NAMALWA (cell line): ENCODE measurements around the gene AP5S1.
"Not testable (repeated sequence)": the region's sequence is repeated elsewhere in the genome, so short reads cannot be mapped to it uniquely, and the experiment has no call there.

Source experiments
- DNase-seq: peaks from one replicate; pipeline ENCODE4 v3.0.0-alpha.2; 2015; ENCODE audit warnings: low spot score

Gene AP5S1

DNA sequence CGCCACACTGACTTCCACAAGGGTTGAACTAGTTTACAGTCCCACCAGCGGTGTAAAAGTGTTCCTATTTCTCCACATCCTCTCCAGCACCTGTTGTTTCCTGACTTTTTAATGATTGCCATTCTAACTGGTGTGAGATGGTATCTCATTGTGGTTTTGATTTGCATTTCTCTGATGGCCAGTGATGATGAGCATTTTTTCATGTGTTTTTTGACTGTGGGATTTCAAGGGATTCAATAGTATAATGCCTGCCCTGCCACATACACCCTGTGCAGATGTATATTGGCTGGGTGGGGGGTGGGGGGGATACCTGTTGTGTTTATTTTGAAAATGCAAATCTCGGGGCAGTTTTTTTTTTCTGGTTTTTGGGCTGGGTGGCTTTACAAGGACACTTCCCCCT lies 26.2 kb upstream of the AP5S1 start:
- not testable (repeated sequence) for DNase-seq

DNA sequence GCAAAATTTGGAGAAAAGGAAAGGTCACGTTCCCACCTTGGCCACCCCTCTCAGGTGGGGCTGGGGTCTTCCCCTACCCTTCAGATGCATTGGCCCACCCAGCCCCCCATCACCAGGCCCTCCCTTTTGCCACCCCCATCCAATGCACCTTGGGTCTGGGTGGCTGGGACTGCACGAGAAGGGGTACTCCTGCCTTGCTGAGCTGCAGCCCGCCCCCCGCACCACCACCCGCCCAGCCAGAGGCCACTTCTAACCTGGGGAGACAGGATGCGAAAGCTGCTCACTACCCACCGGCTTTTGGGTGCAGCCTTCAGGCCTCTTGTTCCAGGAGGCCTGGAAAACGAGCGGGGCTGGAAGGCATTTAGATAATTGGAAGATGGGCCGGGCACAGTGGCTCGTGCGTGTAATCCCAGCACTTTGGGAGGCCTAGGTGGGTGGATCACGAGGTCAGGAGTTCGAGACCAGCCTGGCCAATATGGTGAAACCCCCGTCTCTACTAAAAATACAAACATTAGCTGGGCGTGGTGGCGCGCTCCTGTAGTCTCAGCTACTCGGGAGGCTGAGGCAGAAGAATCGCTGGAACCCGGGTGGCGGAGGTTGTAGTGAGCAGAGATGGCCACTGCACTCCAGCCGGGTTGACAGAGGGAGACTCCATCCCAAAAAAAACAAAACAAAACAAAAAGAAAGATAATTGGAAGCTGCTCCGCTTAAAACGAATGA lies 25.5 kb upstream of the AP5S1 start:
- no peak for DNase-seq

DNA sequence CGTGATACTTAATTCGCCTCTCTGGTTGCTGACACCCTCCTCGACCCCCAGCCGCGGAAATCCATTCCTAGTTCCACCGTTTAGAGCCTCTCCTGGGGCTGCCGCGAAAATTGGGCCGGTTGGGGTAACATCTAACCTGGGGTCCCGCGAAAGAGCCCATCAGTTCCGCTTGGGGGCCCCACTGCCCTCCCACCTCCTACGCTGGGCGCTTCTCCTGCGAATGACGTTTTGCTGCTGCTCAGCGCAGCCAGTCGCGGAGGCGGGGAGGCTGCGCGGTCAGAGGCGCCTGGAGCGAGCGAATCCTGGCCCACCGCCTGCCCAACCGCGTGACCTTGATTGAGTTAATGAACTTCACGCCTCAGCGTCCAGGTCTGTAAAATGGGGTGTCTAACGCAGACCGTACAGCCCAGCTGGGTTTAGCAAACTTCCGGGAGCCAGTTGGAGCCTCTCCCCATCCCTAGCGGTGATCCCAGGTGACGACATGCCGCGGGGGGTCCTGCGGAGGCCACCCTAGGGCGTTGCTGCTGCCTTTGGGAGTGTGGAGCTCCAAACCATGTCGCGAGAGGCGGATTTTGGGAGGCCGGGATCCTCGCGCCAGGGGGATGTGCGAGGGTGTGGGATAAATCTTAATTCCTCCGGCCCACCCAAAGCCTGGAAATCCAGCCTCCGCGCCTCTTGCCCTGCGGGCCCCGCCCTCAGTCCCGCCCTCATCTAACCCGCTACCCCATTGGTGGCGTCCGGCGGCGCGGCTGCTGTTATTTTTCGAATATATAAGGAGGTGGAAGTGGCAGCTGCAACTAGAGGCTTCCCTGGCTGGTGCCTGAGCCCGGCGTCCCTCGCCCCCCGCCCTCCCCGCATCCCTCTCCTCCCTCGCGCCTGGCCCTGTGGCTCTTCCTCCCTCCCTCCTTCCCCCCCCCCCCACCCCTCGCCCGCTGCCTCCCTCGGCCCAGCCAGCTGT lies 24.6 kb upstream of the AP5S1 start, which contains the start of gene CDC25B:
TSS of gene CDC25B (plus strand) at position 800 of the 958 bp plus-strand sequence. CDS start 222 bp downstream, outside the sequence.
- DNase-seq: peak; percentile 95

DNA sequence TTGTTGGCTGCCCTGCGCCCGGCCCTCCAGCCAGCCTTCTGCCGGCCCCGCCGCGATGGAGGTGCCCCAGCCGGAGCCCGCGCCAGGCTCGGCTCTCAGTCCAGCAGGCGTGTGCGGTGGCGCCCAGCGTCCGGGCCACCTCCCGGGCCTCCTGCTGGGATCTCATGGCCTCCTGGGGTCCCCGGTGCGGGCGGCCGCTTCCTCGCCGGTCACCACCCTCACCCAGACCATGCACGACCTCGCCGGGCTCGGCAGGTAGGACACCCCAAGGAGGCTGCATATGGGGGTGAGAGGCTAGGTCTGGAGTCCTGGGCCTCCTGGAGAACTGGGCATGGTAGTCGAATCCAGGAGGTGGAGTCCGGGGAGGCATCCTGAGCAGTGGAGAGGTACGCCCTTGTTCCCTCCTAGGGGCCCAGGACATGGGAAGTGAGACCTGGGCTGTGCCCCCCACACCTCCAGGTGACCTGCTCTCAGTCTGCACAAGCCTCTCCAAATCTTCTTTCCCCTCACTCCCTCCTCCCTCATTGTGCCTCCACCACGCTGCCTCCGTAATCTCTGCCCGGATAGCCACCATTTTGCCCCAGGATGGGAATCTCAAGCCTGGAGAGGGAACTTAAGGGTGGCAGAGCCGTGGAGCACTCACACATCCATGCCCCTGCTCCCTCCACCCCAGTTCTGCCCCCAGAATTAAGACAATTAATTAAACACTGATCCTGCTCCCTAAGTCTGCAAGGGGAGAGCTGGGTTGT lies 23.7 kb upstream of the AP5S1 start:
- no peak for DNase-seq

DNA sequence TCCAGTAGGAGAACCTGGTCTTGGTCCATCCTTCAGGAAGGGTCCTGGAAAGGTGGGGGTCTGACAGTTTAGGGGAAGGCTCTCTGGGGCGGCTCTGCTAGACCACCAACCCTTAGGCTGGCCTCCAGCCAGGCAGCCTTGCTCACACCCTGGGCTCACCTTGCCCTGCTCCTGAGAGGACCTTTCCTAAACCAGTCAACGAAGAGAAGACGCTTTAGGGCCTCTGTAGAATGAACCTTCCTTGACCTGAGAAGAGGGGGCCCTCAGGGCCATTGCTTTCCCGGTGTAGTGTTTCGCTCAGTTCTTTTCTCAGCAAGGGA lies 23.2 kb upstream of the AP5S1 start:
- DNase-seq: no peak

DNA sequence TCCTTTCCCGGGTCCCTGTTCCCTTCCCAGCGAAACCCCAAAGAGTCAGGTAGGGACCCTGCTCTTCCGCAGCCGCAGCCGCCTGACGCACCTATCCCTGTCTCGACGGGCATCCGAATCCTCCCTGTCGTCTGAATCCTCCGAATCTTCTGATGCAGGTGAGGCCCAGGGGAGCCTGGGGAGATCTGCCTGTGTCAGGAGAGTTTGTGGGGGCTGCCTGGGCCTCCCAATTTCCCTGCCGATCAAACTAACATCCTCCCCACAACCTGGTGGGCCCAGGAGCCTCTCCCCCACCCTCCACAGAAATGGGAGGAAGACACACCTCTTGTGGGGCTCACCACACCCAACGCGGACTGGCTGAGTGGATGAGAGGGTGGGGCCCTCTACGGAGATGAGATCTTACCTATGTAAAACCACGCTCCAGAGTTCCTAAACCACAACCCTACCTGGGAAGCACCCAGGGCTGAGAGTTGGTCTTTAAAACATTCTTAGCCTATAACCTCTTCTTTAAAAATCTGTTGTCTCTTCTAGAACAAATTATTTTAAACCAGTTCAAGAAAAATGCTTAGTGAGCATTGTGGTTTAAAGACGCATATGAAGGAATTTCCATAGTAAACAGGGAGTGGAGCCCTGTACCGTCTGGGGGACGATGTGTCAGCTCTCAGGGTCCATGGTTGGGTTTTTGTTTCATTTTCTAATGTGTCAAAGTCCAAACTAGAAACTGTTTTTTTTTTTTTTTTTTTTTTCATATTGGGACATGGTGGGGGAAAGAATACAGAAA lies 22.6 kb upstream of the AP5S1 start:
- DNase-seq: peak; percentile 48

DNA sequence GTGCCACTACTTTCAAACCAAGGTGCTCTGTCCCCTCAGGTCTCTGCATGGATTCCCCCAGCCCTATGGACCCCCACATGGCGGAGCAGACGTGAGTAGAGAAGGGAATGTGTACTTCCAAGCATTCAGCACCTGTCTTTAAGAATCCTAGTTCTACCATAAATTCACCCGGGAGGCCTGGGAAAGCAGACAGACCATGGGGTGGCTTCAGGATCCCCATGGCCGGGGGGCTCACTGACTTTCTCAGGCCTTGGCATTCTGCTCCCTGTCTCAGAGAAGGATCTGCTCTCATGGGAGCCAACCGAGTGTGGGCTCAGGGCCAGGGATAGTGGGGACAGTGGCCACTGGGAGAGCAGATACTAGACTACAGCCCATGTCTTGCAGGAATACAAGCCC lies 22.0 kb upstream of the AP5S1 start:
- no peak for DNase-seq

DNA sequence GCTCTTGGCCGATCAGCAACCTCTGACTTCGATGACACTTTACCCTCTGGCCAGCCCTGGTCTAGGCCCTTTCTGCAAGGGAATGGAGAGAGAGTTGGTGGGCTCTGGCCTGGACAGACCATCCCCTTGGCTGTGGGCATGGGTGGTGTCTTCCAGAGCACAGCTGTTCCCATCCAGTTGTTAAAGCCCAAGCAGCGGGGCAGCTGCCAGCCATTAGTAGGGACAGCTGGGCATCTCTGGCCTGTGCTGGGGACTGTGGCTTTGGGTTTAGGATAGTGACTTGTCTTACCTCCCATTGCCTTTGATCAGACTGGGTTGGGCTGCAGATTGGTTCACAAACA lies 21.5 kb upstream of the AP5S1 start:
- DNase-seq: no peak

DNA sequence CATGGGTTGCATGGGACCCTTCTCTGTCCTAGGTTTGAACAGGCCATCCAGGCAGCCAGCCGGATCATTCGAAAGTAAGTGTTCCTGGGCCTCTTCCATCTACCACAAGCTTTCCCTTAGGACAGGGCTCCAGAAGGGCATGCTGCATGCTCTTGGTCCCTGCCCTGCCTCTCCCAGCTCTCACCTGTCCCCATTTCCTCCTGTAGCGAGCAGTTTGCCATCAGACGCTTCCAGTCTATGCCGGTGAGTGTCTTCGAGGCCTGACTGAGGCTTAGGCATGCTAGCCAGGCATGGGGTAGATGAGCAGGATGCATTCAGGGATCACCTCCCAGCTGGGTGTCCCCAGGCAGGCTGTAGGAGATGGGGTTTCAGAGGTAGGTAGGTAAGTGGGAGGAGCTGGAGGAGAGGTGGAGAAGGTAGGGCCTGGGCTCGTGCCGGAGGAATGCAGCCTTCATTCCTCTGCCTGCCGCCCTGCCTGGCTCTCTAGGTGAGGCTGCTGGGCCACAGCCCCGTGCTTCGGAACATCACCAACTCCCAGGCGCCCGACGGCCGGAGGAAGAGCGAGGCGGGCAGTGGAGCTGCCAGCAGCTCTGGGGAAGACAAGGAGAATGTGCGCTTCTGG lies 20.0 kb upstream of the AP5S1 start:
- no peak for DNase-seq

DNA sequence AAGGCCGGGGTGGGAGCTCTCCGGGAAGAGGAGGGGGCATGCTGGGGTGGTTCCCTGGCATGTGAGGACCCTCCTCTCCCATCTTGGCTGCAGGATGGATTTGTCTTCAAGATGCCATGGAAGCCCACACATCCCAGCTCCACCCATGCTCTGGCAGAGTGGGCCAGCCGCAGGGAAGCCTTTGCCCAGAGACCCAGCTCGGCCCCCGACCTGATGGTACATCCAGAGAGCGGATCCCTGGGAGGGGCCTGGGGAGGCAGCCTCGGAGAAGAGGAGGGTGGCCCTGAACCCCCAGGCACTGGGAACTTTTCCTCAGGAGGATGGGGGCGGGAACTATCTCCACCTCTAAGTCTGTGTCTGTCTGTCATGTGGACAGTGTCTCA lies 19.5 kb upstream of the AP5S1 start:
- DNase-seq: no peak

DNA sequence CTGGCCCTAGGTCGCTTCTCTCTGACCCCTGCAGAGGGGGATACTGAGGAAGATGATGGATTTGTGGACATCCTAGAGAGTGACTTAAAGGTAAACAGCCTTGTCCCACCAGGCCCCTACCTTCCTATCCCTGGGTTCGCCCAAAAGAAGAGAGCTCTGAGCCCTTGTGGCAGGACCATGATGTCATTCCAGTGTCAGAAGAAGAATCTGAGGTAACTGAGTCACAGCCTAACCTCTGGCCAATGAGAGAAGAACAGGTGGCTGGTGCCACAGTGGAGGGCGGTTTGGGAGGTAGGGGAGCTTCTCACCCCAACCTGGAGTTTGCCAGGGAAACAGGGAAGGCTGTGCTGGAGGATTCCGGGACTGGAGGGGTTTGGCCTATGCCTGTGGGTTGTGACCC lies 19.0 kb upstream of the AP5S1 start:
- DNase-seq: no peak

DNA sequence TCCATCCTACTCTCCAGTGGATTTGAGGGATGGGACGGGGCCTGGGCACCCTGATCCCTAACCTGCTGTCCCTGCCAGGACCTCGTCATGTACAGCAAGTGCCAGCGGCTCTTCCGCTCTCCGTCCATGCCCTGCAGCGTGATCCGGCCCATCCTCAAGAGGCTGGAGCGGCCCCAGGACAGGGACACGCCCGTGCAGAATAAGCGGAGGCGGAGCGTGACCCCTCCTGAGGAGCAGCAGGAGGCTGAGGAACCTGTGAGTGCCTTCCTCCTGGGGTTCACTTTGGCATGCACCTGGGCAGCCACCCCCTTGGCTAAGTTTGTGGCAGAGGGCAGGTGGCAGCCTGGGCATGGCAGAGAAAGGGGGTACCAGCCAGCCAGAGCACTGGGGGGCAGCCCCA lies 18.5 kb upstream of the AP5S1 start:
- DNase-seq: no peak

DNA sequence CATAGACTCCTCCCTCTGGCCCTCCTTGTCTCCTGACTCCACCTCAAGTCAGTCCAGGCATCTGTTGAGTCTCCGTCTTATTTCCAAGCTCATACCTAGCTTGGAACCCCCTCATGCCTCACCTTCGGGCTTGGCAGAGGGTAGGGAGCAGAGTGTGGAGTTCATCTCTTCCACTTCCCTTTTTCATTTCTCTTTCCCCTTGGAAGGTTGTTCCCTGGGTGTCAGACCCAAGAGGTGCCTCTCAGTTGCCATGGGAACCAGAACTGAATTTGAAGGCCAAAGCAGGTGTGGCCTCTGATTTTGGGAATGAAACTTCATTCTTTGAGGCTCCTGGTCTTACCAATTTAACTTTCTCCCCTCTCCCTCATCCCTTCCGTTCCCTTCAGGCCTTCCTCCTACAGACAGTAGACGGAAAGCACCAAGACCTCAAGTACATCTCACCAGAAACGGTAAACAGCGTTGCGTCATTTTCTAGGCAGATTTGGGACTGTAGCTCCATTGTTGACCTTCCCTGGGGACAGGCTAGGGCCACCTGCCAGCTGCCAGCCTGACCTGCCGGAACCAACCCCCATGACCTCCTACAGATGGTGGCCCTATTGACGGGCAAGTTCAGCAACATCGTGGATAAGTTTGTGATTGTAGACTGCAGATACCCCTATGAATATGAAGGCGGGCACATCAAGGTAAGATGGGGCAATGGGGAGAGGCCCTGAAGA lies 17.7 kb upstream of the AP5S1 start:
- no peak for DNase-seq

DNA sequence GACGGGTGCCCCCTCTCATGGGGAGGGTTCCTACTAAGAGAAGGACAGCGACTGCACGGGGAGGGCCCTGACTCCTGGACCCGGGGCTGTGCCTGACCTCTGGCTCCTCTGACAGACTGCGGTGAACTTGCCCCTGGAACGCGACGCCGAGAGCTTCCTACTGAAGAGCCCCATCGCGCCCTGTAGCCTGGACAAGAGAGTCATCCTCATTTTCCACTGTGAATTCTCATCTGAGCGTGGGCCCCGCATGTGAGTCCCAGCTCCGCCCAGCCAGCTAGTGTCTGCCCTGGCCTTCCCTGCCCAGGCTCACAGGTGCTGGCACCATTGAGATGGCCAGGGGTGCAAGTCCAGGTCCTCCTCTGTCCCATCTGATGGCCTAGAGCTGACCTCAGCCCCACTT lies 17.1 kb upstream of the AP5S1 start:
- DNase-seq: no peak

DNA sequence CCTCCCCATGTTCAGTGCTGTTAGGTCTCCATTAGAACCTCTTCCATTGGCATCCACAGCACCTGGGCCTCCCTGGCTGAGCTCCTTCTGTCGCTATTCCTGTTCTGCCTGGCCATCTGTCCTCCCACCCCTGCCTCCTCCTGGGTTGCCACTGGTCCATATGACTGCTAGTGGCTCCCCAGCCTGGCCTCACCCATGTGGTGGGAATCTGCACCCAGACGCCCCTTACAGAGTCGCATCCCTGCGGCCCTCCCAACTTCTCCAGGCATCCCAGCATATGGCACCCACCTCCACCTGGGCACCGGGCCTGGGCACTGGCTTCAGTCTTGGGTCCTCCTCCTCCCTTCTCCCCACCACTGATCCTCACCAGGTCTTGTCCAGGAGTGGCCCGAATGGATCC lies 16.5 kb upstream of the AP5S1 start:
- DNase-seq: no peak

DNA sequence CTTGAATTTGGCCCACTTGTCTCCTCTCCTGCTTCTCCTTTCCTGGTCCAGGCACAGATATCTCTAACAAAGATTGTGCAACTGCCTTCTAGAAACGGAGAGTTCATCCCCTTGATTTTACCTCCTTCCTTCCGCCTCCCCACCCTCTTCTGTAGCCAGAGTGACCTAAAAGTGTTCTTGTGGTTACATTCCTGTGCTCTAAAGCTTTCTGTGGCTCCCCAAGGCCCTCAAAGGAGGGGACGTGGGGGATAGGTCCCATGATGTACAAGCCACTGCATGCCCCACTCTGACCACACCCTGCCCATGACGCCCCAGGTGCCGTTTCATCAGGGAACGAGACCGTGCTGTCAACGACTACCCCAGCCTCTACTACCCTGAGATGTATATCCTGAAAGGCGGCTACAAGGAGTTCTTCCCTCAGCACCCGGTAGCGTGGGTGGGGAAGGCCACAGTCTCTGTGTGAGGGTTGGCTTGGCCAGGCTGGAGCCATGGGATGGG lies 16.0 kb upstream of the AP5S1 start:
- DNase-seq: no peak

DNA sequence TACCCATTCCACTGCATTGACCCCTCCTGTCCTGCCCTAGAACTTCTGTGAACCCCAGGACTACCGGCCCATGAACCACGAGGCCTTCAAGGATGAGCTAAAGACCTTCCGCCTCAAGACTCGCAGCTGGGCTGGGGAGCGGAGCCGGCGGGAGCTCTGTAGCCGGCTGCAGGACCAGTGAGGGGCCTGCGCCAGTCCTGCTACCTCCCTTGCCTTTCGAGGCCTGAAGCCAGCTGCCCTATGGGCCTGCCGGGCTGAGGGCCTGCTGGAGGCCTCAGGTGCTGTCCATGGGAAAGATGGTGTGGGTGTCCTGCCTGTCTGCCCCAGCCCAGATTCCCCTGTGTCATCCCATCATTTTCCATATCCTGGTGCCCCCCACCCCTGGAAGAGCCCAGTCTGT lies 15.6 kb upstream of the AP5S1 start:
- no peak for DNase-seq

DNA sequence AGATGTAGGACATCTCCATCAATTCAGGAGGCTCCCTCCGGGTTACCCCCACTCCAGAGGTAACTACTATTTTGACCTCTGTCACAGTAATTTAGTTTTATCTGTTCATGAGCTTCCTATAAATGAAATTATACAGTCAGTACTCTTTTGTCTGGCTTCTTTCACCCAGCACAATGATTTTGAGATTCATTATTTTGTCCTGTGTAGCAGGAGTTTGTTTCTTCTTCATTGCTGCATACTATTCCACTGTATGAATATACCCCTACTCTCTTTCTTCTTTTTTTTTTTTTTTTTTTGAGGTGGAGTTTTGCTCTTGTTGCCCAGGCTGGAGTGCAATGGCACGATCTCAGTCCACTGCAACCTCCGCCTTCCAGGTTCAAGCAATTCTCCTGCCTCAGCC lies 11.8 kb upstream of the AP5S1 start:
- DNase-seq: no peak

DNA sequence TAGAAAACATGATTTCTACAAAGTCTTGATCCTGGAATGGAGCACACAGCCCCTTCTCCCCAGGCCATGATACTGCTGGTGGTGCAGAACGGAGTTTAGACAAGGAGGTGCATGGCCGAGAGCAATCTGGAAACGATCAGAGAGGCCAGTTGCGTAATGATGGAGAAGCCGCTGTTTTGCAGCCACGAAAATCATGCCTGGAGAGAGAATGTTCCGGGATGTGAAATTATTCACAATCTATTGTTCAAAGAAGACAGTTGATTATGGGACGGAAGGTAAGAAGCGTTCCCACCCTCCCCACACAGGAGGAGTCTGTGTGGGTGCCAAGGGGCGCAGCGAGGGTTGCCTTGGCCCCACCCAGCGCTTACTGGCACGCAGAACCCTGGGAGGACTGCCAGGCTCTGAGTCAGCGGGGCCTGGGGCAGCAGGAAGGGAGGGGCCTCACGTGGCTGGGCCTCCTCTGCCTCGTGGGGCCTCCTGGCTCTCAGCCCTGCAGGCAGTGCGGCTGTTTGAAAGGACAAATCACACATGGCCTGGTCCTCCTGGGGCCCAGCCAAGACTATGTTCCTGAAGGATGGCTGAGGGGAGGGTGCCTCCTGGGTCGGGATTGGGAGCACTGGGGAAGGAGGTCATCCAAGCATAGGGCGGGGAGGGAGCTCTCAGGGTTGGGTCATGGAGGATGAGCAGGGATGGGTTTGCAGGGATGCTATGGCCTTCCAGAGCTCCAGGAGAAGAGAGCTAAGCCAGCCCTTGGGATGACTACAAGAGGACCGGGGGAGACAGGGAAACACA lies 8.7 kb upstream of the AP5S1 start:
- no peak for DNase-seq

DNA sequence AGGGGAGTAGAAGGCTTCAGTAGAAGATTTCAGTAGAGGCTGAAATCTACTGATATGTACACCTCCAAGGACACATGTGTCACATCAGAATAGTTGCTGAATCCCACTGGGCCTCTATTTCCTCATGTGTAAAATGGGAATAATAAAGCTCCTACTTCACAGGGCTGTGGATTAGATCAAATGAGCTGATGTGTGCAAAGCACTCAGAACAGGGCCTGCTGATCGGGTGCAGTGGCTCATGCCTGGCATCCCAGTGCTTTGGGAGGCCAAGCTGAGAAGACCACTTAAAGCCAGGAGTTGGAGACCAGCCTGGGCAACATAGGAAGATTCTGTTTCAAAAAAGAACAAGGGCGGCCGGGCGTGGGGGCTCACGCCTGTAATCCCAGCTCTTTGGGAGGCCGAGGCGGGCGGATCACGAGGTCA lies 8.1 kb upstream of the AP5S1 start:
- no peak for DNase-seq
